Measurements from ENCODE around the gene SCN10A.

Gene SCN10A

DNA sequence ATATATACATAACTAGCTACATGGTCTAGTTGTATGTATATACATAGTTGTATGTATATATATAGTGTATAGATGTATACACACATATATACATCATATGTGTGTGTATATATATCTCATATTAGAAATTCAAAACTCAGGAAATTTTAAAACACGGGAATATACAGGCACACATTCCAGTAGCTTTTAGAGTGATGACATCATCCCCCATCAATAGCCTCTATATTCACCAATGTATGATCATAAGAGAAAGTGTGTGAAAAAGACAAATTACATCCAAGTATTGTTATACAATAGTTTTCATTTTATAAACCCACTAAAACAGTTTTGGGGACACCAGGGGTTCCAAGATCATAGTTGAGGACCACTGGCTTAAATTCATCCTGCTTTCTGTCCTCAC lies 23.0 kb downstream of the SCN10A start:
- TF ChIP-seq ZFP30 (CRISPR knock-in tag; IDR thresholded peaks at IDR 0.05) (no peak), ZNF8 (CRISPR knock-in tag; IDR thresholded peaks at IDR 0.05) (no peak), ZFP3 (CRISPR knock-in tag; IDR thresholded peaks at IDR 0.05) (no peak), ARNTL (CRISPR knock-in tag; IDR thresholded peaks at IDR 0.05; ENCODE audit: borderline replicate concordance, low read depth) (no peak), CSDC2 (CRISPR knock-in tag; IDR thresholded peaks at IDR 0.05) (no peak), ZNF70 (CRISPR knock-in tag; IDR thresholded peaks at IDR 0.05) (no peak)
- TF ChIP-seq, protein P1, sequence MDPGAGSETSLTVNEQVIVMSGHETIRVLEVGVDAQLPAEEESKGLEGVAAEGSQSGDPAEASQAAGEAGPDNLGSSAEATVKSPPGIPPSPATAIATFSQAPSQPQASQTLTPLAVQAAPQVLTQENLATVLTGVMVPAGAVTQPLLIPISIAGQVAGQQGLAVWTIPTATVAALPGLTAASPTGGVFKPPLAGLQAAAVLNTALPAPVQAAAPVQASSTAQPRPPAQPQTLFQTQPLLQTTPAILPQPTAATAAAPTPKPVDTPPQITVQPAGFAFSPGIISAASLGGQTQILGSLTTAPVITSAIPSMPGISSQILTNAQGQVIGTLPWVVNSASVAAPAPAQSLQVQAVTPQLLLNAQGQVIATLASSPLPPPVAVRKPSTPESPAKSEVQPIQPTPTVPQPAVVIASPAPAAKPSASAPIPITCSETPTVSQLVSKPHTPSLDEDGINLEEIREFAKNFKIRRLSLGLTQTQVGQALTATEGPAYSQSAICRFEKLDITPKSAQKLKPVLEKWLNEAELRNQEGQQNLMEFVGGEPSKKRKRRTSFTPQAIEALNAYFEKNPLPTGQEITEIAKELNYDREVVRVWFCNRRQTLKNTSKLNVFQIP (CRISPR knock-in tag; IDR thresholded peaks at IDR 0.05; ENCODE audit: borderline replicate concordance, low read depth), result no peak
- no peak for ATAC-seq

DNA sequence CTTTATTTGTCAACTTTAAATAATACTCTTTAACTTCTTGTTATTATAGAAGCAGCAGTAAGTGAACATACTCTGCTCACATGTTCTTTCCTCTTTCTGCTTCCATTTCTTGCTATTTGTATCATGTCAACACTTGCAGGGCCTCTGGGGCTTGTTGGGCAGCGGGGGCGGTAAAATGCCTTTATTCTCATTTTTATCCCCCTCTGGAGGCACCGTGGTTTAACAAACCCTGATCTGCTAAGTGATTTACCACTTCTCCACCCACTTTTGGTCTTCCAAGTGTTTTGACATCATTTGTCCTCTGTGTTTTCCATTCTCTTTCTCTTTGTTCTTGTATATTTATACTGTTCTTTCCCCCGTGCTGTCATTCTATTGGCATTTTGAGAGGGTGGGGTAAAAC lies 33.9 kb downstream of the SCN10A start:
- no peak for ATAC-seq
- no peak for TF ChIP-seq GLIS3 (CRISPR knock-in tag; IDR thresholded peaks at IDR 0.05)

GRCh38 chr3:38773528-38773927 lies 42.5 kb downstream of the SCN10A start:
- TF ChIP-seq ISL1 (CRISPR knock-in tag; IDR thresholded peaks at IDR 0.05) (no peak), TCF4 (CRISPR knock-in tag; IDR thresholded peaks at IDR 0.05; ENCODE audit: borderline replicate concordance) (no peak), OSR1 (CRISPR knock-in tag; IDR thresholded peaks at IDR 0.05) (no peak), RARB (CRISPR knock-in tag; IDR thresholded peaks at IDR 0.05) (no peak)
- ATAC-seq, result no peak

DNA sequence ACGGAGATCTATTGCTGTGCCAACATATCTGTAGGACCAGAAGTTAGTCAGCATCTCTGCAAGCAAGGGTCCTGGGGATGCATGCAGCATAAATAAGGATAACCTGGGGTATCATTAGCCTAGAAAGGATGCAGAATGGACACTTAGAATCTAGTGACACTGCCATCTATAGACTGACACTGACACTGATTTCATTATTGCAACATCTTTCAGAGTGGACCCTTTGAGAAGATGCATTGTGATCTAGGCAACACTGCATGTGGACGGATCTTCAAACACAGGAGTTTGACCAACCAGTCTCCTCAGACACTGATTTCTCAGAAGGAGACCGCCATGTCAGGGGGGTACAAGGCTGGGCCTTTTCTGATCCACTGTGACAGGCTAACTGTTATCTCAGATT lies 52.4 kb downstream of the SCN10A start:
- no peak for TF ChIP-seq TCF4 (CRISPR knock-in tag; IDR thresholded peaks at IDR 0.05; ENCODE audit: borderline replicate concordance)
- no peak for TF ChIP-seq ZC3H10 (CRISPR knock-in tag; IDR thresholded peaks at IDR 0.05)
- TF ChIP-seq TOX (CRISPR knock-in tag; IDR thresholded peaks at IDR 0.05; ENCODE audit: borderline replicate concordance), result no peak
- no peak for TF ChIP-seq ISL1 (CRISPR knock-in tag; IDR thresholded peaks at IDR 0.05)
- TF ChIP-seq CSRNP3 (CRISPR knock-in tag; IDR thresholded peaks at IDR 0.05), result no peak
- TF ChIP-seq OSR1 (CRISPR knock-in tag; IDR thresholded peaks at IDR 0.05), result no peak
- no peak for ATAC-seq

- TF ChIP-seq TCF4 (CRISPR knock-in tag; IDR thresholded peaks at IDR 0.05; ENCODE audit: borderline replicate concordance), result no peak
- no peak for TF ChIP-seq ISL1 (CRISPR knock-in tag; IDR thresholded peaks at IDR 0.05)
- no peak for ATAC-seq
Measured at GRCh38 chr3:38758557-38758956, 57.5 kb downstream of the SCN10A start.

DNA sequence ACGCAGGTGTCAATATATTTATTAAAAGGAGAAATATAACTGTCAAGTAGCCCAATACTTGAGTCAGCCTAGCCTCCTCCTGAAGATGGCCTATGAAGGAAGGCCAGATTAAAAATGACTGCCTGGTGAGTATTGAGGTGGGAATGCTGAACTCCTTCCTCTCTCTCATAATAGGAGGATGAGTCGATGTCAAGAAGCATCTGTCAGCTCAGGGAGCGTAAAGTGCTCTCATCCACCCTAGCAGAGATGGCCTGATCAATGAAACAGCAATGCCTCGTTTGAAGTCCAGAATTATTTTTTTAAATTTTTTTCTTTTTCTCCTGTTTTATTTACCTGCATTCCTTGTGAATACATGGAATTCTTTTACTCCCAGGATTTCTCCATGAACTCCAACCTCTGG lies 58.3 kb downstream of the SCN10A start:
- TF ChIP-seq BACH2 (CRISPR knock-in tag; IDR thresholded peaks at IDR 0.05; ENCODE audit: borderline replicate concordance) (no peak), ZNF565 (CRISPR knock-in tag; conservative IDR thresholded peaks at IDR 0.05; ENCODE audit: low read depth) (no peak), ZFP3 (CRISPR knock-in tag; IDR thresholded peaks at IDR 0.05) (no peak), ZFP30 (CRISPR knock-in tag; IDR thresholded peaks at IDR 0.05) (no peak), ZNF70 (CRISPR knock-in tag; IDR thresholded peaks at IDR 0.05) (no peak), CSRNP3 (CRISPR knock-in tag; IDR thresholded peaks at IDR 0.05) (no peak), ZC3H10 (CRISPR knock-in tag; IDR thresholded peaks at IDR 0.05) (no peak), ISL1 (CRISPR knock-in tag; IDR thresholded peaks at IDR 0.05) (no peak), TCF4 (CRISPR knock-in tag; IDR thresholded peaks at IDR 0.05; ENCODE audit: borderline replicate concordance) (no peak), ESRRG (CRISPR knock-in tag; IDR thresholded peaks at IDR 0.05) (no peak), CSDC2 (CRISPR knock-in tag; IDR thresholded peaks at IDR 0.05) (no peak), PPARA (CRISPR knock-in tag; IDR thresholded peaks at IDR 0.05; ENCODE audit: borderline replicate concordance) (no peak), OSR1 (CRISPR knock-in tag; IDR thresholded peaks at IDR 0.05) (no peak)
- TF ChIP-seq, protein P1 (CRISPR knock-in tag; IDR thresholded peaks at IDR 0.05; ENCODE audit: borderline replicate concordance, low read depth), result no peak
- ATAC-seq, result no peak

All from SK-N-SH treated with all-trans-retinoic acid at 6 μM for 48 hours (cell line).